Measurements from ENCODE around the gene OTOF.
A peak's percentile ranks its signal among the peaks of the same experiment; 100 is the strongest.

The OTOF gene

DNA sequence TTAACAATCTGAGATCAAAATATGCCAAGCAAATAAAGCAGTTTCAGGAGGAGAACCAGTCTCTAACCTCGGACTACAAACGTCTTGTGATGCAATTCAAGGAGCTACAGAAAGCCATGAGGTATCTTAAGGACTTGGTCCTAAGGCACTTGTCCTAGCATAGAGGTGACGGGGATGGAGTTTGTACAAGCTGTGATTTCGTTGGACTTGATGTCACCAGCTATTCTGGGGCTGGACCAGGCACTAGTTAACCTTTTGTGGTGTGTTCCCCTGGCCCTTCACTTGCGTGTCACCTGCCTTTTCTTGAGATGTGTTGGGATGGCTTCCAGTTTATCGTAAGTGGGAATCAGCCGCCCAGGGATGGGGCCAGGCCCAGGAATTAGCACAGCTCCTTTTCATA, 33.7 kb downstream of the OTOF start:
- DNase-seq = no peak

DNA sequence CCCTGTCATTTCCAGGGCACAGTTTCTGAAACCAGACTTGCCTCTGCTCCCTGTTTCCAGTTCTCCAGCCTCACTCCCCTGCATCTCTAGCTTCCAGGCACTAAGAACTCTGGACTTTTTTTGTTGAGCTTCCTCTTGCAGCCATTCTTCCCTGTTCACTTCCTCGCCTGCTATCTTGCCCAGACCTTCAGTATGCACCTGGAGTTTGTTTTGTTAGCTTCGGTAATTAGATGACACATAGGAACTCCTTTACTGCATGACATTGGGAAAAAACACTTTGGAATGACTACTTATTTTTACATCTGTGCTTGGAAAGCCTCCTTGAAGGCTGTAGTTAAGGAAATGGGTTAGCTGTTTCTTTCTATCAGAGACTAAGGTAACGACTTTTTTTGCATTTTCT, 35.2 kb downstream of the OTOF start:
- no peak for DNase-seq

DNA sequence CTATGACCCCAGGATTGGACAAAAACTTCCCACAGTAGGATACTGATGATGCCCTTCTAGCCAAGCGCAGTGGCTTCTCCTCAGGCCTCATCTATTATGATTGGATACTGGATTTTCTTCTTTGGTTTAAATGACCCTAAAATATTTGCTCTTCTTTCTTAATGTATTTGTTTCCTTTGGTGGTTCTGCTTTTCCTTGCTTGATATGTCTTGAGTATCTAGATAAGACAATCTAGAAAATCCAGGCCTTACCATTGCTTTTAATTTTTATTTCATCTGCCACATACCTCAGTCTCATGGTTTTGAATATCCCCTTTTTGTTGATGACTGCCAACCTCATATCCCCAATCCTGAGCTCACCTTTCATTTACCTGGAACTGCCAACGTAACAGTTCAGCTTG, 35.6 kb downstream of the OTOF start:
- no peak for DNase-seq

DNA sequence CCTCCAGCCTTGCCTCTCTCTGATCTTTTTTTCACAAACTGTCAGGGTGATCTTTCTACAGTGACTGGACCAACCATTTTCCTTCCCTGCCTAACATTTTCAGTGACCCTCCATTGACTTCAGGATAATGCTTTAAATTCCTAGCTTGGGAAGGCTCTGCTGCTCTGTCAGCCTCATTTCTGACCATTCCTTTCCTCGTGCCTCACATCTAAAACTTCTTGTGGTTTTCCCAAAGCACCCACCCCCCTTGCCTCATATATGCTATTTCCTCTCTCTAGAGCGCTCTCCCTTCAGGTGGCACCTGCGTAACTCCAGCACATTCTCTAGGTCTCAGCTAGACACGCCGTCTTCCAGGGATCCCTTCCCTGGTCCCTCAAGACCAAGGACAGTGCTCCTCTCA, 39.0 kb downstream of the OTOF start:
- no peak for DNase-seq

DNA sequence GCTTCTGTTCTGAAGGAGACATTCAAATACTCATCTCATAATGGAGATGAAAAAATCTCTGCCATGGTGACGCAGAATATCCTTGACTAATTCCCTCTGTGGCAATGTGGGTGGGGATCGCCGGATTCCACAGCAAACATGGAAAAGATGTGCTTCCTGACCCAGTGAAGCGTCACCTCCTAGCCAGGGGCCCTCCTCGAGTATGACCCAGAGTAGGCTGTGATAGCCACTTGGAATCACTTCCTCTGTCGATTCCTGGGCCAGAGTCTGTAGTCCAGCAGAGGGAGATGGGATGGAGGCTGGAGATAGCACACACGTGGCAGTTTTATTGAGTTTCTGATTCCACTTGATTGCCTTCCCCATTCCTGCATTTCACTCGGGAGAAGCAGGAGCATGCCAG, 39.4 kb downstream of the OTOF start:
- no peak for DNase-seq

DNA sequence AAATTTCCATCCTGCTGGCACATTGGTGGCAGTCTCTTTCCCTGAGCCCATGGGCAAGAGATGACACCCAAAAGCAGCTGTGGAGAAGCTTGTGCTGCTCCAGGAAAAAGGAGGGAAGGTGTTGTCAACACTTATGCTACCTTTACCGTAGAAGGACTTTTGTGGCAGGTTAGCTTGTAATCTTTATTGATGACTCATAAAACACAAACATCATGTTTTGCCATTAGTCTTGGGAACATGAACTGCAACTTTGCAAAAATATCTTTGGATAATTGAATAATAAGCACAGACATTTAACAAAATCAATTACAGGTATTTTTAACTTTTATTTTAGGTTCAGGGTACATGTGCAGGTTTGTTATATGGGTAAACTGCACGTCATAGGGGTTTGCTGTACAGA, 42.8 kb downstream of the OTOF start:
- DNase-seq = no peak

DNA sequence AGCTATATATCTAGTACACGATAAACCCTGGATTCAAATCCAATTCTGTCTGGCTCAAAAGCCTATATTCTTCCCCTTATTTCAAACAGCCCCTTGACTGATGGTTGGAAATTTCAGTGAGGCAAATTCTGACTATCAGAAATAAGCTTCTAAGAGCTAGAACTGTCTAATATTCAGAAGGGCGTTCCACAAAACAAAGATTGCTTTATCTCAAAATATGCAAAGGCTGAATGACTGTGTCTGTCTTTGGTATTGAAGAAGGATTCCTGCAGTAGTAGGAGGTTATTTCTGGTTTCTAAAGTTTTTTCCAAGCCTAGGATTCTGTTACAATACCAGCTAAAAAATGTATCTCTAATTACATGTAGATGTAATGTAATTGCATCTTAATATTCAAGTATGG, 45.1 kb downstream of the OTOF start:
- no peak for DNase-seq

DNA sequence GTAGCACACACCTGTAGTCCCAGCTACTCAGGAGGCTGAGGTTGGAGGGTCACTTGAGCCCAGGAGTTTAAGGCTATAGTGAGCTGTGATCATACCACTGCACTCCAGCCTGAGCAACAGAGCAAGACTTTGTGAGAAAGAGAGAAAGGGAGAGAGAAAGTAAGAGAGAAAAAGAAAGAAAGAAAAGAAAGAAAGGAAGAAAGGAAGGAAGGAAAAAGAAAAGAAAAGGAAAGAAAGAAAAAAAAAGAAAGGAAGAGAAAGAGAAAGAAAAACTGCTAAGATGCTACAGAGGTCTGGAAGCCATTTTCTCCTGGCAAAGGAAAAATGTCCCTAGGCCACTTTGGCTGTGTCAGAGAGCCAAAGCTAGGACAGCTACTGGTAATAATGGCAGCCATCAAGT, 45.6 kb downstream of the OTOF start:
- no peak for DNase-seq

DNA sequence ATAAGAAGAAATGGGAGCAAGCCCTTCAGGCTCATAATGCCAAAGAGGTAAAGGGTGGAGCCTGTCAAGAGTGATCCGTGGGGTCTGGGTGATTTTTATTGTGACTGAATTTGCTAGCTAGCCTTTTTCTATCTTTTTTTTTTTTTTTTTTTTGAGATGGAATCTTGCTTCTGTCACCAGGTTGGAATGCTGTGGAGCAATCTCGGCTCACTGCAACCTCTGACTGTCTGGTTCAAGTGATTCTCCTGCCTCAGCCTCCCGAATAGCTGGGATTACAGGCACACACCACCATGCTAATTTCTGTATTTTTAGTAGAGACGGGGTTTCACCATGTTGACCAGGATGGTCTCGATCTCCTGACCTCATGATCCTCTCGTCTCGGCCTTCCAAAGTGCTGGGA, 47.1 kb downstream of the OTOF start:
- no peak for DNase-seq

DNA sequence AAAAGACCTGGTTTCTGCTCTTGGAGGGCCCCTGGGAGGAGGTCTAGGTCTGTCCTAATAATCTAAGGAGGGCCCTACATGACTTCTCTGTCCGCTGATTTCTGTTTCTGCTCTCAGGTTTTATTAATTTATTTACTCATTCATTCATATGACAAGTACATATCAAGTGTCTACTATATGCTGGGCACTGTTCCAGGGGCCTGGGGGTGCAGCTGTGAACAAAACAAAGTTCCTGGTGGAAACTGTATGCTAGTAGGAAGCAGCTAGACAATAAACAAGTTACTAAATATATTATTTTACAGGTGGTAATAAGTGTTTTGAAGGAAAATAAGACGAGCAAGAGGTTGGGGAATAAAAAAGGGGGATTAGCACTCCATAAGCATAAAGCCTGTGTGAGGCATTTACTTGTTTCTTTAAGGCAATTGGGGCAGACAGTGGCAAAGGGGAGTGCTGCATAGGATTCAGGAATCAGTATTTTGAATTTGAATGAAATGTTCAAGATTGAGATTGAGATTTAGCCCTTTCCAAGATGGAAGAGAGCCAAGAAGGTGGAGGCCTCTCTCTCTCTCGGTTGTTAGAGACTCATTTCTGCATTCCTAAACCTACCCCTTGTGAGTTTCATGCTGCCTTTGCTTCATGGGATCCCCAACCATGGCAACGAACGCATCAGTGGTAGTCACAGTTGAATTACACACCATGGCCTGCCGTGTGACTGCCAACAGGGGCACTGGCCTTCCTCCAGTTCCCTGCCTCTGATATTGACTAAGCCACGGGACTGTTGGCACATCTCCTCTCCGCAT, 47.9 kb downstream of the OTOF start:
- DNase-seq = peak; percentile 91

DNA sequence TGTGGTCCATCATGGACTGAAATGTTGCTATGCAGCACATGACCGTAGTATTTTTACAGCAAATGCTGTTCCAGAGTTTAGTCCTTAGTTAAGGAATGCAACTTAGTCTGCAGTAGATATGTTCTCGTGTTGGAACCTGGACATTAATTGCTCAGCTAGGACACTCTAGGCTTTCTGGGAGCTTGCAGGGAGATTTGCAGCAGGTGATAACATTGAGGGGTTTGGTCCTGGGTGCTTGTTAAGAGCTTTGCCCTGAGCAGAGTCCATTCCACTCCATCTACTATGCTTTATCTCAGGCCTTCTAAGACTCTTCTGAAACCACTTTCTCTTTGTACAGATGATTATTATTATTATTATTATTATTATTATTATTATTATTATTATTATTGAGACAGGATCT, 49.1 kb downstream of the OTOF start:
- no peak for DNase-seq

DNA sequence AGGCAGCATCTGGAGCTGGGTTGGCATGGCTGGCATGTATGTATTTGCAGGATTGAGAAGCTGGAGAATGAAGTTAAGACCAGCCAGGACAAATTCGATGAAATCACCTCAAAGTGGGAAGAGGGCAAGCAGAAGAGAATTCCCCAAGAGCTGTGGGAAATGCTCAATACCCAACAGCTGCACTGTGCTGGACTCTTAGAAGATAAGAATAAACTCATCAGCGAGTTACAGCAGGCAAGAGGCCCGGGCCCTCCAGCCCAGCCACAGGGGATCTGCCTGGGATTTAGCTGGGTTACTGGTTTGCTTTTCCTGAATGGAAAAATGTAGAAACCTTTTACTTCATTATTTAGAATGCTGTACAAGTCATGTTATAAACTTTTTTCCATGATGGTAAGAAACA, 53.7 kb downstream of the OTOF start:
- no peak for DNase-seq

DNA sequence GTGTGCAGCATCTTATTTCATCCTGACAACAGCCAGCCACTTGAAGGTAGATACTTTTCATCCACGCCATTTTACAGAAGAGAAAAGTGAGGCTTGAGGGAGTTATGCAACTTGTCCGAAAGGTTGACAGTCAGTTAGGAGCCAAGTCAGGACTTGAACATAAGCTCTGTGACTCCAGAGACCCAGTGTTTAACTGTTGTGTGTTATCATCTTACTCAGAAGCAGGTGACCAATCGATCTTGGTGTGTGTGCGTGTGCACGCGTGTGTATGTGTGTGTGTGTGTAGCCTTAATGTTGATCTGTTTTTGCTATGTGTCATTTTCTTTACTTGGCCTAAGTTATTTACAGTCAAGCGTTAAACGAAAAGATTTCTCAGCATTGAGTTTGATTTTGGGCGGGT, 54.2 kb downstream of the OTOF start:
- DNase-seq = no peak

DNA sequence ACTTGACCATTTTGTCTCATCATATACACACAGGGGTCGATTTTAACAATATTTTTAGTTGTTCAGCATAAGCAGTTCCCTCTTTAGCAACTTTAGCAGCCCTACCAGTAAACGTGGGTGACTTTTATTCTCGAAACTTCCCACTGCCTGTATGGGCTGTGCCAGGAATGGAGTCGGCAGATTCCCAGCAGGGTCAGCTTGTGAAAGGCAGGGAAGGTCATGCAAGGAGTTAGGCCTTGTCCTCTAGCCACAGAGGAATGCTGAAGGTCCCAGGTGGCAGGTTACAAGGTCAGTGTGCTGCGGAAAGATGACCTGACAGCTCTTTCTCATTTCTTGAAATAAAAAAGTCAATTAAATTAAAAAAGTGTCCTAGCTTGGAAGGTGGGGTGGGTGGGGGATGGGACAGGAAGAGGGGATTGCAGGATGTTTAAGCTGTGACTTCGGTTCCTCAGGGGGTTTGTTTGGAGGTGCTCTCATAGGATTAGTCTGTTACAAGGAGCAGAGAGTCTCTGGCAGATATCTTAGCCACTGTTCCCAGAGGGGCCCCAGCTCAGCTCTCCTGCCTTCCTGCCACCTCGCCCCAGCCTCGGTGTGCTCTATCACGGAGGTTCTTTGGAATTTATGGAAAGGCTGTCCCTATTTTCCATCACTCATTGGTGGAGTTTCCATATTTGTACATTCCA, 54.8 kb downstream of the OTOF start:
- DNase-seq = no peak

DNA sequence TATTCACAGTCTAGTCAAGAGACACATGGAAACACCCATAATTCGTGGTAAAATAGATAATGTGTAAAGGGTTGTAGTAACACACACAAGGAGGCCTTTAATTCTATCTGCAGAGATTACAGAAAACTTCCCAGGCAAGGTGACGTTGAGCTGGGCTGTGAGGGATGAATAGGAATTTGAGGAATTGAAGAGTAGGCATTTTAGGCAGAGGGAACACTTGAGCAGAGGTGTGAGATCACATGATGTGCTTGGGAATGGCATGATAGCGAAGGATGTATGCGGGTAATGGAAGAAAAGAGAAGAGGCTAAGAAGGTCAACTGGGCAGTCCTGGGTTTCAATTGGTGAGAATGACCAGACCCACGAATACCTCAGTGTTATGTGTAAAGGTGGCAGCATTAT, 56.0 kb downstream of the OTOF start:
- no peak for DNase-seq

DNA sequence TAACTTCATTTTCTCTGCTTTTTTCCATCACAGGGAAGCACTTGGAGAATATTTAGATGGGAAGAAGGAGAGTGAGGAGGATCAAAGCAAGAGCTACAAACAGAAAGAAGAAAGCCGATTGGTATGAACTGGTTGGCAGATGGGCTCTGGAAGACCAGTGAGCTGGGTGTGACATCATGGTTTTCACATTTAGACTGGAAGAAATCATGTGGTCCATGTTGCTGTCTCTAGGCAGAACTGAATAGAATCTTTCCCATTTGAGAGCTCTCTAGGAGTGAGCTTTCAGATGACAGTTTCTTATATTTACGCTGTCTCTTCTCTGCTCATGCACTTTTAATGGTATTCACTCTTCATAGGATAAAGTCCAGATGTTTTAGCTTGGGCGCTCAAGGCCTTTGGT, 63.6 kb downstream of the OTOF start:
- no peak for DNase-seq

DNA sequence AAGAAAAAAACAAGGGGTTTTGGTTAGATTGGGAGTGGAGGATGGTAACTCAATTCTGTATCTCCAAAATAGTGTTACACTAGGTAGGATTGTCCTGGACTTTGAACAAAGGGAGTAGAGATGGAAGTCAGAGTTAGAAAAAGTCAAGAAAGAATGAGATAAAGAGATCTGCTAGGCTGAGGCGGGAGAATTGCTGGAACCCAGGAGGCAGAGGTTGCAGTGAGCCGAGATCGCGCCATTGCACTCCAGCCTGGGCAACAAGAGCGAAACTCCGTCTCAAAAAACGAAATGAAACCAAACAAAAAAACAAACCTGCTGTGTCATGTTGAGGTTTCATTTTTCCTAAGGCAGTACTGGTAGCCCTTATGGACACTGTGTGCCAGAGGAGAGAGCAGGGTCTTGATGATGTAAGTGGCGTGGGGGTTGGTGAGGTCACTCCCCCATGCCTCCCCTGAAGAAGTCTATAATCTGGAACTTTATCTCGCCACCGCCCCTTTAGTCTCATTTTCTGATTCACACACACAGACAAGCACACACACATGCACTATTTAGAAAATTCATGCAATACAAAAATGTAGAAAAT, 65.7 kb downstream of the OTOF start:
- DNase-seq = no peak

DNA sequence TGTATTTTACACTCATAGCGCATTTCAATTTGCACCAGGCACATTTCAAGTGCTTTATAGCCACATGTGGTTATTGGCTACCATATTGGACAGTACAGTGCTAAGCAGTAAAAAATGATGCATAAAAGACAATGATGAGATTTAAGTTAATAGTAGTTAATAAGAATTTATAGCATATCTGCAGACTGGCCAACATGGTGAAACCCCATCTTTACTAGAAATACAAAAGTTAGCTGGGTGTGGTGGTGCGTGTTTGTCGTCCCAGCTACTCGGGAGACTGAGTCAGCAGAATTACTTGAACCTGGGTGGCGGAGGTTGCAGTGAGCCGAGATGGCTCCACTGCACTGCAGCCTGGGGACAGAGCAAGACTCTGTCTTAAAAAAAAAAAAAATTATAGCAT, 66.5 kb downstream of the OTOF start:
- no peak for DNase-seq

DNA sequence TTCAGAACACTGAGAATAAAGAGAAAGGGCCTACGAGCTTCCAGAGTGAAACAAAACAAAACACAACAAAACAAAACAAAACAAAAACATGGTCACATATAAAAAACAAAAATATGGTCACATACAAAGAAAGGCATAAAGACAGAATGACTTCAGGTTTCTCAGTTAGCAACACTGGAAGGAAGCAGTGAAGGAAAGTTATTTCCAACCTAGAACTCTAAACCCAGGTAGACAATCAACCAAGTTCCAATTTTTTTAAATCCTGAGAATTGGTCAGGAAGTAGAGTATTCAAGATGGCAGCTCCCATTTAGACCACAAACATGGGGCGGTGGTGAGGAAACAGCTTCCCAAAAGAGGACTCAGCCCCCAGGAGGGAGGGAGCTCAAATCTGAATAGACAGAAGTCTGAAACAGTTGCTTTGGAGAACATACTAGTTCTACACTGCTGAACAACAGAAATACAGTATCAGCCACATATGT, 67.1 kb downstream of the OTOF start:
- DNase-seq = no peak

DNA sequence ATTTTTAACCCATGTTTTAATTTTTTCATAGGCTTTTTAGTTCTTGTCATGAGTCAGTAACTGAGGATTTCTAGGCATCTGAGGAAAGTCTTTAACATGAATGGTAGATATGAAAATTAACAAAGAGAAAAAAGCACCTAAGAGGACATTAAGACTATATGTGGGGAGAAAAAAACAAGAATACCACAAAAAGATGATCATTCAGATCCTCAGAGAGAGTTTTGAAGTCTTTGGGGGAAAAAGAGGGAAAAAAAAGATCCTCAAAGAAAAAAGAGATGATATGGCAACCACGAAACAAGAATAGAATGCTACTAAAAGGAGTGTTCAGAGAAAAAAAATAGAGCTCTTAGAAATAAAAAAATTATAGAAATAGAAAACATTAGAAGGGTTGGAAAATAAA, 68.1 kb downstream of the OTOF start:
- no peak for DNase-seq

DNA sequence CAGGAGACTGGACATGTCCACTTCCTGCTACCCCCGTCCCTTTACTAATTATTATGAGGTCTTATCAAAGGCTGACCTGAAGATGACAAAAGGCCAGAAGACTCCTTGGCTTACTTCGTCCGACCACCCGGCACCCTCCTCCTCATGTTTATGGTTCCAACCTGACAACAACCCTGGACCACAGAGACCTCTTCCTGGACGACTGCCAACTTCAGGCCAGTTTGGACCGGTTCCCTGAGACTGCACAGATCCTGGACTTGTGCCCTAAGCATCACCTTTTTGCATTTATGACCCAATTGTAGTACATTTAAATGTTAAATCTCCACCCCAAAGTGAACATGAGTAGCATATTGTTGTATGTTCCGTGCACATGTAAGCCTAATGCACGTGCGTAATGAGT, 70.4 kb downstream of the OTOF start:
- no peak for DNase-seq

All from DMS79 treated with DMSO at 0.1 percent for 48 hours (cell line).